Fibroblast of pulmonary artery (primary cell): ENCODE results near the gene SLC1A3.

ENCODE experiments used
- DNase-seq: peaks from one replicate; pipeline ENCODE4 v3.0.0-alpha.2; 2010; ENCODE audit warnings: low read depth
- H3K4me3 ChIP-seq: replicated peaks from 2 replicates; pipeline ENCODE4 v1.5.1; 2011; ENCODE audit warnings: low read depth, mild to moderate bottlenecking, control low read depth, low read length, moderate library complexity
- TF ChIP-seq, protein P1 (sequence below): IDR thresholded peaks from 2 replicates; pipeline ENCODE4 v1.5.1; 2011; ENCODE audit warnings: mild to moderate bottlenecking, control low read depth, low read length, inconsistent platforms; ENCODE audit errors: missing control alignments

The SLC1A3 gene

DNA sequence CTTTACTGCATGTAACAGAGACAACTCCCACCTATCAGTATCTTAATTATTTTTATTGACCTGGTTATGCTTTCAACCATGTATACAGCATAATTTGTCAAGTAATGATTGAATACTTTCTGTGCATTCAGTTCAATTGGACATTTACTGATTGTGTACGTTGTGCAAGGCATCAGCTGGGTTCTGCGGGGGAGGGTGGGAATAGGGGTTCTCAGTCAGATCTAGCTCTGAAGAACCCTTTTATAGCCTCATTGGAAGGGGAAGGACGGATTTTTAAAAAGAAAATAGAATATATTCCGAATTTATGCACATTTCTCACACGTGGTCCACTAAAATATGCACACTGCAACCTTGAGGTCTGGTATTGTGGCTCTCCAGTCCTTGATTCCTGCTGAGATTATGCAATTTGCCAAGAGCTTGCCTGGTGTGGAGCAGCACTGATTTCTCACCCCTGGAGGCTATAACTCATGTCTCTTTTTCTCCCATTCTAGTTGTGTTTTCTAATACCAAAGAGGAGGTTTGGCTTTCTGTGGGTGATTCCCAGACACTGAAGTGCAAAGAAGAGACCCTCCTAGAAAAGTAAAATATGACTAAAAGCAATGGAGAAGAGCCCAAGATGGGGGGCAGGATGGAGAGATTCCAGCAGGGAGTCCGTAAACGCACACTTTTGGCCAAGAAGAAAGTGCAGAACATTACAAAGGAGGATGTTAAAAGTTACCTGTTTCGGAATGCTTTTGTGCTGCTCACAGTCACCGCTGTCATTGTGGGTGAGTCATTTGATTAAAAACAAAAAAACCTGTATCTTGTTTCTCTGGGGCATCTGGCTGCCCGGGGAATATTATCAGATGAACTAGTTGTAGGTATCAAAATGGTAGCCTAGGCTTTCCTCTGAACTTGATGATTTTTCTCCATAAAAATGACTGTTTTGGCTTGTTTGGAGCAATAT lies 1.7 kb downstream of the SLC1A3 start:
- H3K4me3 ChIP-seq: peak overlapping the region; percentile 69
- DNase-seq: peak; percentile 61
- TF ChIP-seq, protein P1, sequence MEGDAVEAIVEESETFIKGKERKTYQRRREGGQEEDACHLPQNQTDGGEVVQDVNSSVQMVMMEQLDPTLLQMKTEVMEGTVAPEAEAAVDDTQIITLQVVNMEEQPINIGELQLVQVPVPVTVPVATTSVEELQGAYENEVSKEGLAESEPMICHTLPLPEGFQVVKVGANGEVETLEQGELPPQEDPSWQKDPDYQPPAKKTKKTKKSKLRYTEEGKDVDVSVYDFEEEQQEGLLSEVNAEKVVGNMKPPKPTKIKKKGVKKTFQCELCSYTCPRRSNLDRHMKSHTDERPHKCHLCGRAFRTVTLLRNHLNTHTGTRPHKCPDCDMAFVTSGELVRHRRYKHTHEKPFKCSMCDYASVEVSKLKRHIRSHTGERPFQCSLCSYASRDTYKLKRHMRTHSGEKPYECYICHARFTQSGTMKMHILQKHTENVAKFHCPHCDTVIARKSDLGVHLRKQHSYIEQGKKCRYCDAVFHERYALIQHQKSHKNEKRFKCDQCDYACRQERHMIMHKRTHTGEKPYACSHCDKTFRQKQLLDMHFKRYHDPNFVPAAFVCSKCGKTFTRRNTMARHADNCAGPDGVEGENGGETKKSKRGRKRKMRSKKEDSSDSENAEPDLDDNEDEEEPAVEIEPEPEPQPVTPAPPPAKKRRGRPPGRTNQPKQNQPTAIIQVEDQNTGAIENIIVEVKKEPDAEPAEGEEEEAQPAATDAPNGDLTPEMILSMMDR: no peak

DNA sequence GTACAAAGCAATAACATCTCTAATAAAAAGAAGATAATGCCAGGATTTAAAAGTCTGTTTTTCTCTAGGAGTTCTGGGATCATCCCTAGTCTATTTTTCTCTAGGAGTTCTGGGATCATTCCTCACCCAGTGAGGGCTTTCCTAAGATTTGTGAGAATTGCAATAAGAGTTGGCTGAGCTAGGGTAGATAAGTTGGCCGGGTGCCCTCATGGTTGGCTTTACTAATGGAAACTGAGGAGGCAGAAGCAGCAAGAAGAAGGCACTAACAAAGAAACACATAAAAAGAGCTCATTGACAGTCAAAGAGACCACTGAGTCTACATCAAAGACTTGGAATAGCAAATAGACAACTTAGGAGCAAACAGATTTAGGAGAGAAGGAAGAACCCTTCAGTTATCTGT lies 4.2 kb downstream of the SLC1A3 start:
- no peak for DNase-seq
- TF ChIP-seq, protein P1: no peak
- H3K4me3 ChIP-seq: no peak overlapping the region

GRCh38 chr5:36611520-36612274 lies 5.3 kb downstream of the SLC1A3 start:
- H3K4me3 ChIP-seq: no peak overlapping the region
- DNase-seq: peak; percentile 54
- TF ChIP-seq, protein P1: no peak

- TF ChIP-seq, protein P1: no peak
- DNase-seq: no peak
- no peak overlapping the region for H3K4me3 ChIP-seq
Measured at GRCh38 chr5:36613241-36613640, 6.8 kb downstream of the SLC1A3 start.

- TF ChIP-seq, protein P1: no peak
- DNase-seq: no peak
- H3K4me3 ChIP-seq: no peak overlapping the region
Measured at GRCh38 chr5:36613771-36614656, 7.6 kb downstream of the SLC1A3 start.

DNA sequence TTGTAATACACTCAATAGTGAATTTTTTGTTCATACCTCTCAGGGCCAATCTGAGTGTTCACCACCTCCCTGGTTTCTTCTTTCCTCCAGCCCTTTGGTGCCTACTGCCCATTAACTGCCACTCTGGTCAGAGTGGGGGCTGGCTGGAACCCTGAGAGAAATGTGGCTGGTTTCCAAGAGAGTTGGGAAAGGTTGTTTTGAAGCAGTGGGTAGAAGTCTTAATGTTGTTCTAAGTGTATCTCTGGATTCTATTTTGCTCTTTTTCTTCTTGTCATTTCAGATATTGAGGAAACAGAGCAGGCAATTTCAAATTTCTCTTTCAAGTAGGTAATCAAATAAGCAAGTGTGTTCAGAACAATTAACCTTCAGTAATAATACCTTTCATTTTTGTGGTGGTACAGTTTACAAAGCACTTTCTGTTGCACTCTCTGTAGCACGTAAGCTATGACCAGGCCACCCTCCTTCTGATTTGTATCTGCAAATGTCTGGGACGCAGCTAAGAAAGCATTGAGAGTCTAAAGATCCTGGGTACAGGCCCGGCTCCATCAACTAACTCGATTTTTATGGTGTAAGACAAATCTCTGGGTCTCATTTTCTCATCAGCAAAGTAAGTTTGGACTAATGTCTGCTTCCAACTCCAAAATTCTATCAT lies 8.4 kb downstream of the SLC1A3 start:
- DNase-seq: peak; percentile 50
- H3K4me3 ChIP-seq: no peak overlapping the region
- TF ChIP-seq, protein P1: no peak
